NCI-H187 treated with DMSO at 0.1 percent for 48 hours (cell line): ENCODE data around the gene EVA1A.

ENCODE experiments used
- DNase-seq: peaks from one replicate; lab custom pipeline; 2025; lab: John Stamatoyannopoulos, UW

Gene EVA1A

GRCh38 chr2:75447176-75447575, 113.6 kb downstream of the EVA1A start:
- DNase-seq, result no peak
